Coronary artery (tissue), 2 donors: ENCODE measurements around the gene SMARCB1.

Experiments
- DNase-seq: peaks from one replicate; pipeline ENCODE4 v3.0.0-alpha.2; 2017; ENCODE audit warnings: low spot score
- H3K27ac ChIP-seq, 2 donors: fragments of 200-600 bp; sonication (generic); one replicate each; pipeline ENCODE4 v1.5.1; 2016 to 2019
- H3K4me3 ChIP-seq: fragments of 200-600 bp; sonication (generic); 2 replicates; pipeline ENCODE4 v1.5.1; 2016; ENCODE audit warnings: mild to moderate bottlenecking, moderate library complexity
- CTCF ChIP-seq: fragments of 200-600 bp; sonication (generic); IDR thresholded peaks from one replicate; pipeline ENCODE4 v1.5.1; 2019; ENCODE audit warnings: antibody characterized with exemption

SMARCB1 gene

DNA sequence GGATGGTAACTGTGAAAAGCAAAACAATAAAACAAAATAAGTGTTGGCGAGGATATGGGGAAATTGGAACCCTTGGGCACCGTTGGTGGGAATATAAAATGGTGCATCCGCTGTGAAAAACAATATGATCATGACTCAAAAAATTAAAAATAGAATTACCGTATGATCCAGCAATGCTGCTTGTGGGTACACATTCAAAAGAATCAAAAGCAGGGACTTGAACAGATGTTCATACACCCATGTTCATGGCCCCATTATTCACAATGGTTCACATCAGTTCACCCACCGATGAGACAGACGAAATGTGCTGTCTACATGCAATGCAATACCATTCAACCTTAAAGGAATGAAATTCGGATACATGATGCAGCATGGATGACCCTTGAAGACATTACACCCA lies 53.3 kb downstream of the SMARCB1 start:
- DNase-seq: no peak
- no peak overlapping the region for H3K27ac ChIP-seq

DNA sequence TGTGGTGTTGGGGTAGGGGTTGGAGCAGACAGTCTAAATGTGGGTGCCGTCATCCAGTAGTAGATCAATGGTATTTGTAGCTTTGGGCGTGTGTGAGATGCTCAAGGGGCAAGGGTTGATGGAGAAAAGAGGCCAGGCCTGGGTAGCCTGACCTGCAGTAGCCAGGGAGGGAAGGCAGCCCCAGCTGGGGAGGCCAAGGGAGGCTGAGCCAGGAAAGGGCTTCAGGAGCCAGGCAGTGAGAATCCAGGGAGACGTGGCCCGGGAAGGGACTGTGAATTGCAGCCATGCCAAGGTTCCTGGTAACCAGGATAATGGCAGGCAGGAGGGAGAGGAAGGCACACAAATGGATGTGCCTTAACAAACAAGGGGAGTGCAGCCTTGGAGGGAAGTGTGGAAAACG lies 54.5 kb downstream of the SMARCB1 start:
- DNase-seq: no peak
- H3K4me3 ChIP-seq: no peak overlapping the region
- H3K27ac ChIP-seq: no peak overlapping the region
- no peak for TF ChIP-seq CTCF

More for the DNA sequence above, 53.3 kb downstream of the SMARCB1 start:
- H3K4me3 ChIP-seq: no peak overlapping the region
- no peak for TF ChIP-seq CTCF

GRCh38 chr22:23841736-23842445 lies 55.1 kb downstream of the SMARCB1 start:
- no peak overlapping the region for H3K4me3 ChIP-seq
- H3K27ac ChIP-seq: no peak overlapping the region
- no peak for TF ChIP-seq CTCF
- no peak for DNase-seq

- TF ChIP-seq CTCF: no peak
- H3K27ac ChIP-seq: no peak overlapping the region
- DNase-seq: no peak
- no peak overlapping the region for H3K4me3 ChIP-seq
Measured at GRCh38 chr22:23842599-23842998, 55.8 kb downstream of the SMARCB1 start.

DNA sequence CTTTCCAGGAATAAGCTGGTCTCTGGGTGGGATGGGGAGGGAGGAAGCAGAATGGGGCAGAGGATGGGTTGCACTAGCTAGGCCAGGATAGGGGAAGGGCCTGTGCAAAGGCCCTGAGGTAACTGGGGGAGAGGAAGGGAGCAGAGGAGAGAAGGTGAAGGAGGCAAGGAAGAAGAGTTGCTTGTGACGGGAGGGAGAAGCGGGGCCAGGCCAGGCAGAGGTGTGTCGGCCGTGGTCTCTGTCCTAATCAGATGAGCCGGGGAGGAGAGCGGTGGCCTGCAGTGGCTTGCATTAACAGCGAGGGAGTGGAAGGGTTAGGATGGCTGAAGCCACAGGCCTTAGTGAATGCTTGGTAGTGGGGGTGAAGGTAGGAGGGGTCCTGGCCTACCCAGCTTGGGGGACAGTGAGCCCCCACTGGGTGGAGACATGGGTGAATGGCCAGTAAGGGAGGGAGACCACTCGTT lies 58.0 kb downstream of the SMARCB1 start:
- no peak for TF ChIP-seq CTCF
- no peak for DNase-seq
- H3K27ac ChIP-seq: peak overlapping the region in 1 of 2 donors; percentile 26
- H3K4me3 ChIP-seq: no peak overlapping the region

- TF ChIP-seq CTCF: no peak
- Histone ChIP-seq H3K4me3 (no peak overlapping the region), H3K27ac (peak overlapping the region in 1 of 2 donors; percentile 66)
- no peak for DNase-seq
Measured at GRCh38 chr22:23845265-23846080, 58.7 kb downstream of the SMARCB1 start.
